Stimulated activated CD4-positive, alpha-beta T cell treated with anti-CD3 and anti-CD28 coated beads, Interleukin-1b, Interleukin-23, amount 100 ng/mL, for 1 hour (primary cell): ENCODE data around the gene MAB21L3.

Experiments used
- DNase-seq, 2 donors: peaks; one replicate each; pipeline ENCODE4 v3.0.0-alpha.2; 2020; ENCODE audit warnings: low read depth in 2 of 2

MAB21L3 gene

DNA sequence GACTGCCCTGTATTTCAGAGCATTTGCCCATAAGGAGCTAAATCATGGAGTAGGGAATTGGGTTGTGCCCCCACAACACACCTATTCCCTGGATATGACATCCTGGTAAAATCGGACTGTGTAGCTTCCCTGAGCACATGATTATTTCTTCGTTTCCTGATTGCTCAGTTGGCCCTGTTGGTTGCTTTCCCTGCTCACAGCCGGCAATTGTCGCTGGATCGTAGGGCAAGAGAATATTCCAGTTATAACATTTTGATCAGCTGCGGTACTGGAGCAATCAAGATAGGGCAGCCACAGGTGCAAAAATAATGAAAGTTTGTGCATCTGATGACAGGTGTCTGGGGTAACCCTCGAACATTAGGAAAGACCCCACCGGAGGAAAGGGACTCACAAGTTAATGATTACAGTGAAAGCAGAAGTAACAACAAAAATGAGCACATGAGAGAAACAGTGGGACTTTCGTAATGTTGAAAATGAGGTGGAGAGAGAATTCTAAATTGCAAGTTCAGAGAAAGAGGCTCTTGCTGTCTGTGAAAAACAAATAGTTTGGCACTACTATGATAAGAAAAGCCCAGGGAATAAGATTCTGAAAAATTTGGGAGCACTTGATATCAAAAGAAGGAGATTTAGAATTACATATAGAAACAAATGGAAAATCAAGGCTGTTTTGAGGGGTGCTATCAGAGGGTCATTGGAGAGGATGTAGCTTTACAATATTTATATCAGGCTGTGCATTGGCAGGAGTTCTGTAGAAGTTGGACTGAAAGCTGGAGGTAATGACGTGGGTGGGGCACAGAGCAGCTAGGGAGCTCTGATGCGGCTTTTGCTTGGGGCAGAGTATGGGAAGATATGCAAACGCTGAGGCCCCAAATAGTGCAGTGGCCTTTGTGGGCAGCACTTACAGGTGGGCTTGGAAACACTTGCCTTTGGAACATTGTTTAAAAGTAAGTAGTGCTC lies at the start of gene MAB21L3:
Gene MAB21L3 (plus strand): TSS at position 833 of the 957 bp plus-strand sequence. CDS start 1,217 bp downstream, outside the sequence.
- DNase-seq, result no peak

DNA sequence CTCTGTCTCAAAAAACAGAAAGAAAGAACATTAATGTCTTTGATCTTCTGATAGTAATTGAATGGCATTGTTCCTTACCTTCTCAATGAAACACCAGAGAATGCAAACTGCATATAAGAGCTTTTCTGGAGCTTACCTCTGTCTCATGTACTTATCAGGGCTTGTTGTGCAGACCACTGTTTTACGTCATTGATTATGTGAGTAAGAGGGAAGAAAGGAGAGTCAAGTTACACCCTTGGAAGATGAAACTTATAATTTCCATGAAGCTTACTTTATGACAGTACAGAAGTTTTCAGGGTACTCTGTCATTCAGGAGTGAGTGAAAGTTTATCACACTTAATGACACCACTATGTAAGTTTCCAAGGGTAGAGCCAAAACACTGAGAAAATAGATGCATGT lies 49.0 kb upstream of the MAB21L3 start:
- no peak for DNase-seq

DNA sequence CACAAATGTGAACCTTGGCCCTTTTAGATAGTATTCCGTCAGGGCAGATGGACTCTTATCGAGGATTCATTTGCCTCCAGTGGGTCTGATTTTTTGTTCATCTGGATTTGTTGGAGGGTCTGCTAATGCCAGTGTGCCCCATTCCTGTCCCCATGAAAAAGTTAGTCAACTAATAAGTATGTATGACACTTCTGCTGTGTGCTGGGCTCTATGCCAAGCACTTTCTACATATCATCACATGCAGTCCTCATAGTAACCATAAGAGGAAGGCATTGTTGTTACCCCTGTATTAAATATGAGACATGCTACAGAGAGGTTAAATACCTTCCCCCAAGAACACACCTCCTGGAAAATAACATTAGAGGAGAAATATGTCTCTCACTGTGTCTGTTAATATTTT lies 46.6 kb upstream of the MAB21L3 start:
- no peak for DNase-seq

DNA sequence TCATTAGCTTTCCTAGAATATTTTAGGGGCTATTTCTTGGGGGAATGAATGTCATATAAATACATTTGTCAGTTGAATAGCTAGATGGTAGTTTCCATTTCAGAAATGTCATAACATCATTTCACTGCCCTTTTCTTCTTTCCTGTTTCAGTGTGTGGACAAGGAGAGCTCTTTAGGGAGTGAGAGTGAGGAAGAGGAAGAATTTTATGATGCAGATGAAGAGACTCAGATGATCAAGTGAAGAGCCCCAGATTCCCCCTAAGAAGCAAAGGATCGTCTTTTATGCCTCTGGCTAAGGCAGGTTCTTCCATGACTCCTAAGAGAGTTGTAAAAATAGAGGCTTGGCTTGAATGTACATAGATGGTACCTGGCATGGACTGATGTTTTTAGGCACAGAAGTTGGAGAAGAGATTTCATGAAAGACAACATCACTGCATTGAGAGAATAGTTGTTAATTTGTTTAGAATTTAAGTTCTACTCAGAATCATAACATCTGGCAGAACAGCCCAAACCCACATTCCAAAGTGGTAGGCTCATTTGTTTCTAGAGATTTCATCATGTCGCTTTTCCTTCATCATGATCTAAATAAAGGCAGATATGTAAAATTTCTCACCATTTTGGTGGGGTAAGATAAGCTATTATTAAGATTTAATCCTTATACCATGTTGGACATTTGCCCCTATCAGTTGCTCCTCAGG lies 44.2 kb upstream of the MAB21L3 start:
- no peak for DNase-seq

DNA sequence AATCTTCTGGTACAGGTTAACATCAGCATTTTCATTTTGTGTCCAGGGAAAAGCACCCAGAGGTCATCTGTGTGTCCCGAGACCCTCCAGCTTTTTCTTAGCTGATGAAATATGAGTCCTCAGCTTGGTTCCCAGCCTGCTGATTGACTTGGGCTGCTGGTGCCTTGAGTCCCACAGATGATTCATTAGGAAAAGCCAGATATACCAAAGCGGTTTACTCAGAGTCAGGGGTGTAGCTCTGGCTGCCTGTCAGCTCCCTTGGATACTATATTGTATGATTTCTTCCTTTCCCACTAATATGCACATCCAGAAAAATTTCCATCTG lies 43.7 kb upstream of the MAB21L3 start:
- DNase-seq, result no peak

DNA sequence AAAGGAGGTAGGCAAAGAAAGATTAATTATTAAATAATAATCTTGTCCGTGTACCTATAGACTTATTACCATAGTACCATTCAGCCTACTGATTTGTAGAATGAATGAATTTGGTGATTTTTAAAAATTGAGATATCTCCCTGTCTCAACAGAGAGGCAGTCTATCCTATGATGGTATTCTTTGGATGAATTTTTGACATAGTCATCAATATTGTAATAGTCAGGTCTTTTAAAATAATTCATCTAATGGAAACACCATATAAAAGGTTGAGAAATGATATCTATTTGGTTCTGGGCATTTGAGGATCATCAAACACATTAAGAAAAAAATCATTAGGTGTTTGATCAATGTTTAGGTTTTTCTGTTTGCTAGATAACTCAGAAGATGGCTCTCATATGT lies 35.6 kb upstream of the MAB21L3 start:
- no peak for DNase-seq

DNA sequence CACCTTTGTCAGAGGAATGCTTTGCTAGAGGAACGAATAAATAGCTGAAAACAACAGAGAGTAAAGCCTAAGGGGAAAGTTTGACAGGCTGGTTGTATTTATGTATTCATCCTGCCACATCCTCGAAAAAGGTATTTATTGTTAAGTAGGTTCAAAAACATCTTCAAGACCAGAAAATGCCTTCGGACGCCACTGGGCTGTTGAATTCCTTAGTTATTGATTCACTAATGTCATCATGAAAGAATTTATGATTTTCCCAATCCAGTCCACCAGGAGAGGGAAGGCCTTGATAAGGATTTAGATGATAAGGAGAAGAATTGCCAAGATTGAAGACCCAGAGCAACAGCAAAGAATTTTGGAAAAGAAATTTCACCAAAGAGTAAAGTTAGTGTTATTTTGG lies 35.2 kb upstream of the MAB21L3 start:
- no peak for DNase-seq

DNA sequence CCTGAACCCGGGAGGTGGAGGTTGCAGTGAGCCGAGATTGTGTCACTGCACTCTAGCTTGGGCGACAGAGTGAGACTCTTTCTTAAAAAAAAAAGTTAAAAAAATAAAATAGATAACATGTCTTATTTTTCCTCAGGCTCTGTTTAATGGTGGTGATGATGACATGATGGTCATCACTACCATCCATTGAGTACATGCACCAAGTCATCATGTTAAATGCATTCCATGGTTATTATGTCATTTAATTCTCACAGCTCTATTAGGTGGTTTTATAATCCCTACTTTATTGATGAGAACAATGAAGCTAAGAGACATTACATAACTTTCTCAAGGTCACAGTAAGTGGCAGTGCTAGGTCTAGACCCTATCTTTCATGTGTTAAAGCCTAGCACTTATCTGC lies 34.4 kb upstream of the MAB21L3 start:
- DNase-seq, result no peak

DNA sequence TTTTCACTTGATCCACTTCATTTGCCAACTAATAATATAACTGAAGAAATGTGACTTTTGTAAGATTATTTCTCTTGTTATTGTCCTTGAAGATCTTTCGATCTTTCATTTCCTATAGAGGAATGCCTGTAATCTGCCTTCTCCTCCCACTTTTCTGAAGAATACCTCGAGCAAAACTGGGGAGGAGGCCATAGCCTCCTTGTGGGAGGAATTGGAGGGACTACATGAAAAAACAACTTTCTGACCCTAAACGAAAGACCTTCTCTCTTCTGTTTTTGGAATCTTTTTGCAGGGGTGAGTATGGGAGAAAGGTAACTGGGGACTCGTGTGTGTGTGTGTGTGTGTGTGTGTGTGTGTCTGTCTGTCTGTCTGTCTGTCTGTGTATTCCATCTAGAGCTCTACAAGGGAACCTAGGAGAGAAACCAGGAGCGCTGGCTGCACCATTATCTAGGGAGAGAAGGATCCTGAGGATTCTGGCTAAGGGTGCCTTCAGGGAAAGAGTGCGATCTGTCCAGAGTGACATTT lies 32.4 kb upstream of the MAB21L3 start:
- DNase-seq, result no peak

DNA sequence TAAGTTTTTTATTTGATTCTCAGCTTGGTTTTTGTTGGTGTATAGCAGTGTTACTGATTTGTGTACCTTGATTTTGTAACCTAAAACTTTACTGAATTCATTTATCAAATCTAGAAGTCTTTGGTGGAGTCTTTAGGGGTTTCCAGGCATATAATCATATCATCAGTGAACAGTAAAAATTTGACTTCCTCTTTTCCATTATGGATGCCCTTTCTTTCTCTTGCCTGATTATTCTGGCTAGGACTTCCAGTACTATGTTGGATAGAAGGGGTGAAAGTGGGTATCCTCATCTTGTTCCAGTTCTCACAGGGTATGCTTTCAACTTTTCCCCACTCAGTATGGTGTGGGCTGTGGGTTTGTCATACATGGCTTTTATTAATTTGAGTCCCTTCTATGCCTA lies 23.6 kb upstream of the MAB21L3 start:
- no peak for DNase-seq

DNA sequence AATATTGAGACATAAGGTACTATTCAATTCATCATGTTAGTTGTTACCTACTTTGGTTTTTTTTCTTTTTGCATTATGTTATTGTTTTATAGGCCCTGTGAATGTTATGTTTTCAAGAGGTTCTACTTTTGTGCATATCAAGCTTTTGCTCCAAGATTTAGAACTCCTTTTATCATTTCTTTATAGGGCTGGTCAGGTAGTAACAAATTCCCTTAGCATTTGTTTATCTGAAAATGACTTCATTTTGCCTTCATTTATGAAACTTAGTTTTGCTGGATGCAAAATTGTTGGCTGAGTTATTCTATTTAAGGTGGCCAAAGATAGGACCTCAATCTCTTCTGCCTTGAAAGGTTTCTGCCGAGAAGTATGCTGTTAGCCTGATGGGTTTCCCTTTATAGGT lies 21.3 kb upstream of the MAB21L3 start:
- DNase-seq, result no peak

DNA sequence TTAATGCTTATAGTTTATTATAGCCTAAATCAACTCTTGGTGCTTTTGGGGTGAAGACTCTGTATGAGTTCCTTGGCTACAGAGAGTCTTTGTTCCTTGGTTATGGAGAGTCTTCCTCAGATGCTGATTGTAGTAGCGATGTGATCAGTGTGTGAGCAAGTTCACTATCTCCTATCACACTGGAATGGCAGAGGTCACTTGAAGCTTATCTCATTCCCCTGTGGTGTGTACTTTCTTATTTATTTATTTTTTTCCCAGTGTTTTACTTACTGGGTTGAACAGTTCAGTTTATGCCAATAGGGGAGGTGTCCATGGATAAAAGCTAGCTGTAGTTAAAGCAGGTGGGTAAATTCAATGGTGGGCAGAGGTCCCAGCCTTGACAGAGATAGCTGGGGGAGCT lies 20.1 kb upstream of the MAB21L3 start:
- DNase-seq, result no peak

DNA sequence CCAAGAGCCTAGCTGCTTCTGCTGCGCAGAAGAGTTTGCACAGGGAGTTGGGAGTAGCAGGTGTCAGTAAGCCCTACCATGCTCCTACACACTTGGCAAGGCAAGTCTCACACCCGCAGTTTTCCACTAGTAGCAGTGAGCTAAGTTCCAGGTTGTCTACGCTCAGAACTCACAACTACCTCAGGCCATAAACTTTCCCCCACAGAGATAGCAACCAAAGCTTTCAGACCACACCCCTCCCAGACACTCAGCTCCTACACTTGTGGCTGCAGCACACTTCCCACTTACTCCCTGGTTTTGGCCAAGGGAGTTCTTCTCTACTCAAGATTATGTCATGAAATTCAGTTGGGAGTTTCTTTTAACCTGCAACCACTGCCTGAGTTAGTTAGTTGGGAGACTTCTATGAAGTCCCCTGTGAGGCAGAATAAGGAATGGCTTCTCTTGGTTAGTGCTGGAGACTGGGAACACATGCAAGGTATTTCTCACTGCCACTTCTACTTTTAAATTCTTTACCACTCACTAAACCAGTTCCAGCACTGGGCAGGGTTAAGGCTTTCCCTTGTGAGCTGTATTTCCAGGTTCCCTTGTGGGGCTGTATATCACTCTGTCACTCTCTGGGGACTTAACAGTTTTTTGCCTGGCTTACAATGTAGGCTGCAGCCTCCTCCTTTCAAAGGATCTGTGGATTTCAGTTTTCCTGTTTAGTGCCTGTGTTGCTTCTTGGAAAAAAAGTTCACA lies 18.3 kb upstream of the MAB21L3 start:
- DNase-seq, result no peak

DNA sequence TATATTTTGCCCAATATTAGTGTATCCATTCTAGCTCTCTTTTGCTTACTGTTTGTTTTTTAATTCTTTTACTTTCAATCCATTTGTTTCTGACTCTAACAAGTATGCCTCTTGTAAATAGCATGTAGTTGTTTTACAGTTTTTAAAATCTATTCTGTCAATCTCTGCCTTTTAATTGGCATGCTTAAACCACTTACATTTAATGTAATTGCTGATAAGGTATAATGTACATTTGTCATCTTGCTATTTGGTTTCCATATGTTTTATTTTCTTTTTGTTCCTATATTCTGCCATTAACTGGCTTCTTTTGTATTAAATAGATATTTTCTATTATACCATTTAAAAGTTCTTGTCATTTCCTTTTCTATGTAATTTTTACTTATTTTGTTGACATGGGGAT lies 16.2 kb upstream of the MAB21L3 start:
- DNase-seq, result no peak

DNA sequence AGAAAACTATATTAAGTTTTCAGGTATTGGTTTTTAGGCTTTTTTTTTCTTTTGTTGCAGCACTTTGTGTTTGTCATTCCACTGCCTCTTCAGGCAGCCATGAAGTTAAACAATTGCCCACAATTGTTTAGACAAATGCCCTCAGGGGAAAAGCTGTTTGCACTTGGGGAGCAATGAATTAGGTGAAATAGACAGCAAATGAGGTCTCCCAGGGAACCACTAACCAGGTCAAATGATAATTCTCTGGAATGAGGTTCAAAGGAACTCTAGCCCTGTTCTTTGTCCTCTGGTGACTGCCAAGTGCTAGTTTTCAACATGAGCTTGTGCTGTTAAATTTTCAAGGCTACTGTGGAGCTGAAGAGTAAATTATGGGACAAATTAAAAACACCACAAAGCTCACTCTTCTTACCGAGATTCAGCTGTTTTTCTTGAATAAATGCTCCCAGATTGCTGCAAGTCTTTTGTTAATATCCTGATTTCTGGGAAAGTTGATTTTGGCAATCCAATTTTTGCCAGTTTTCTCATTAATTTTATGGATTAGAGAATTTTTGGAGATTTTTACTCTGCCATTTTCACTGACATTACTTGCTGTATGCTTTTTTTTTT lies 15.1 kb upstream of the MAB21L3 start:
- DNase-seq, result no peak

DNA sequence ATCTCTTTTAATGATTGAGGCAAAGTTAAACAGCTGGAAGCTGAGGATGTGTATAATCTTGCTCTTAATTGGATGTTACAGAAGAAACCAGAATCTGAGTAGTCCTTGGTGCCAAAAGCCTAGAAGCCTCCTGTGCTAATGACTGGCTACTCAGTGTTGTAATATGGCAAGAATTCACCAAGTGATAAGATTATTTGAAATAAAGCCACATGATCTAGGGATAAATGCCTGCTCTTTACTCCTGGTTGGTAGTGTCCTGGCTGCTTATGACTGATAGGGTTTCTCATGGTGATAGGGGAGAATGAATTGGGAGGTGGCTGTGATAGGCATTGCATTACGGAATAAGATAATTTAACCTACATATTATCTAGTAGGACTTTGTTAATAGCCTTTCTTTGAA lies 13.6 kb upstream of the MAB21L3 start:
- DNase-seq, result no peak

DNA sequence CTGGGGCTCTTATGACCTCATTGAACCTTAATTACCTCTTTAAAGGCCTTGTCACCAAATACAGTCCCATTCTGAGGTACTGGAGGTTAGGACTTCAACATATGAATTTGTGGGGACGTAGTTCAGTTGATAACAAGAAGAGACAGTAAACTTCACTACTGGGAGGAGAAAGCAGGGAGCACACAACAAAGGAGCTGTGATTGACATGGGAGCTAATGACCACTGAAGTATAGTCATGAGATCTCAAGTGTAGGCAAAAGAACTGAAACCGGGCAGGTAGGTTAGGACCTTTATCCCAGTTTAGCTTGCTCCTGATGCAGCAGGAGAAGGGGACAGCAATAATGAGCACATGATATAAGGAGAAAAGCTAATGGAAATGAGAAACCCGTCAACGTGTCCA lies 11.8 kb upstream of the MAB21L3 start:
- no peak for DNase-seq

DNA sequence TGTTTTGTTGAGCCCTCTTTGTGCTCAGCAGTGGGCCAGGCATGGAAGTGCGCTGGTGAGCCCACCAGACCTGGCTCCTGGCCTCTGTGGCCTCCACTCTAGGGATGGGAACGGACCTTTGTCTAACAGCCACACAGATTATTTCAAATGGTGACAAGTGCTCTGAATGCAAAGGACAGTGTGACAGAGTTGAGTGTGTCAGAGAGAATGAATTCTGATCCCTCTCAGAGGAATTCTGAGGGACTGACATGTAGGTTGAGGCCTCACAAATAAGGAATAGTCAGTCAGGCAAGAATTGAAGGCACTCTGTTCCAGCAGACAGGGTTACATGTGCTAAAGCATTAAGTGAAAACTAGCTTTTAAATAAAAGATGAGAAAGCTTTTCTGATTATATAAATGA lies 11.3 kb upstream of the MAB21L3 start:
- DNase-seq, result no peak

DNA sequence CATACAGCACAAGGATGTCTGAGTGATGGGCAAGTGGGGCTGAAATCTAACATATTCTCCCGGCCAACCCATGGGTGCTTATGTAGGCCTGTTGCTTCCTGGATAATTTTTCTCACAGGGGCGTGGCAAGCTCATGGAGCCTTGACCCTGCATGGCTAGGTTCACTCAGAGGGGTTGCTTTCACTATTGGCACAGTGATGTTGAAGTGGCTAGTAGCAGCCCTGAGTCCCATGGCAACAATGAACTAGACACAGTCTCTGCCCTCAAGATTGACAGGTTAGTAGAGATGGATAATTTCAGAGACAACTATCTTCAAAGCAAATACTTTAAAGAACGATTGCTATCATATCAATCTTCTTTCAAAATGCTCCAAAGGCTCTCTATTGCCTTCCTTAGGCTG lies 6.5 kb upstream of the MAB21L3 start:
- no peak for DNase-seq

DNA sequence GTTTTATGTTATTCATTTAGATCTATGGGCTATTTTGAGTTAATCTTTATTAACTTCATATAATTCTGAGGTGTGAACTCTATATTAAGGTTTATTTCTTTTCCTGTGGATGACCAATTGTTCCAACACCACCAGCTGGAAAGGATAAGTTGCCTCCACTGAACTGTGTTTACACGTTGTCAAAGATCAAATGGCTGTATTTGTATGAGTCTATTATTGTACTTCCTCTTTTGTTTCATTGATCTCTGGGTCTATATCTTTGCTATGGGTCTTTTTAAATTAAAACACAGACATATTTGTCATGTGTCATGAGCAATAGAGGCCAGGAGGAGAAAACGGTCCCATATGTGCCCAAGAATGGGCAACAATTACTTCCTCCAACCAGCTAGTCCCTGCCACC lies 5.2 kb upstream of the MAB21L3 start:
- no peak for DNase-seq

DNA sequence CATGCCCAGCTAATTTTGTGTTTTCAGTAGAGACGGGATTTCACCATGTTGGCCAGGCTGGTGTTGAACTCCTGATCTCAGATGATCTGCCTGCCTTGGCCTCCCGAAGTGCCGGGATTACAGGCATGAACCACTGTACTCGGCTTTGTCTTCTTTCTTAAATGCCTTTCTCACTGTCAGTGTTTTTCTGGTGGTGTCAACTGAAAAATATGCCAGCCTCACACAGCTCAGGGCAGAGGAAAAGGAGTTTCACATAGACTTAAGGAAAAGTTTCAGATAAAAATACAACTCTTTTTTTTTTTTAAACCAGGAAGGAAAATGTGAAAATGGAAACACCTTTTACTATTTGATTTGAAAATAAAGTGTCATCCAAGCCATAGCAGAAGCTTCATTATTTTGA lies 4.6 kb upstream of the MAB21L3 start:
- no peak for DNase-seq

DNA sequence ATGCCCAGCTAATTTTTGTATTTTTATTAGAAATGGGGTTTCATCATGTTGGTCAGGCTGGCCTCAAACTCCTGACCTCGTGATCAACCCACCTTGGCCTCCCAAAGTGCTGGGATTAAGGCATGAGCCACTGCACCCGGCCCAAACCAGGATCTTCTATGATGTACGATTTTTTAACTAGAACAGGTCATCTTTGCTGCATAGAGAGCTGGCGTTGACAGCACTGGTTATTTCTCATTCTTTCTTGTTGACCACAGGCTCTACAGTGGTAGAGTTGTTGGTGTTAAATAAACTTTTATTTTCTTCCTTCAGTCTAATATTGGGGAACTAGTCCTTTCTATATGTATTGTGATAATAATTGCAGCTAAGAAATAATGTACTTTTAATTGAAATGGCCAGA lies 3.8 kb upstream of the MAB21L3 start:
- DNase-seq, result no peak
